HL-60 (cell line): ENCODE data around the gene STARD9.

Experiments
- DNase-seq, 2 experiments: peaks; one replicate each; pipeline ENCODE4 v3.0.0-alpha.2; 2010 to 2020; ENCODE audit warnings: low read depth in 1 of 2, low spot score in 1 of 2
- H3K27ac ChIP-seq: fragments of 250-450 bp; sonication (Bioruptor Pico); replicated peaks from 2 replicates; pipeline ENCODE4 v1.5.1; 2020; ENCODE audit warnings: mild to moderate bottlenecking, moderate library complexity
- H3K27me3 ChIP-seq: fragments of 250-450 bp; sonication (Bioruptor Pico); 2 replicates; pipeline ENCODE4 v1.5.1; 2021; ENCODE audit warnings: mild to moderate bottlenecking, moderate library complexity; ENCODE audit not compliant: insufficient read depth, poor library complexity, severe bottlenecking
- H3K4me3 ChIP-seq: replicated peaks from 2 replicates; pipeline ENCODE4 v1.5.1; 2011; ENCODE audit warnings: mild to moderate bottlenecking, control low read depth, low read length; ENCODE audit not compliant: insufficient read depth
- GABPA ChIP-seq: IDR thresholded peaks from 2 replicates; pipeline ENCODE4 v1.6.1; 2012; ENCODE audit warnings: low read depth
- POLR2AphosphoS5 ChIP-seq: IDR thresholded peaks from 2 replicates; pipeline ENCODE4 v1.6.1; 2012; ENCODE audit warnings: low read depth
- SPI1 ChIP-seq: IDR thresholded peaks from 2 replicates; pipeline ENCODE4 v1.6.1; 2012; ENCODE audit warnings: low read depth, mild to moderate bottlenecking, borderline replicate concordance
- TF ChIP-seq, protein P1 (sequence below): IDR thresholded peaks from 2 replicates; pipeline ENCODE4 v1.6.1; 2012; ENCODE audit warnings: low read depth; ENCODE audit not compliant: insufficient replicate concordance
- TF ChIP-seq, protein P2 (sequence below): IDR thresholded peaks from one replicate; pipeline ENCODE4 v1.5.1; 2011; ENCODE audit warnings: low read length, control low read depth, inconsistent platforms; ENCODE audit not compliant: insufficient read depth

The STARD9 gene

GRCh38 chr15:42712584-42712983 lies 137.2 kb downstream of the STARD9 start:
- Histone ChIP-seq H3K27ac (no peak overlapping the region), H3K4me3 (no peak overlapping the region), H3K27me3 (no peaks in the 10 kb centered on the region)
- TF ChIP-seq POLR2AphosphoS5 (no peak), SPI1 (no peak), GABPA (no peak)
- TF ChIP-seq, protein P1, sequence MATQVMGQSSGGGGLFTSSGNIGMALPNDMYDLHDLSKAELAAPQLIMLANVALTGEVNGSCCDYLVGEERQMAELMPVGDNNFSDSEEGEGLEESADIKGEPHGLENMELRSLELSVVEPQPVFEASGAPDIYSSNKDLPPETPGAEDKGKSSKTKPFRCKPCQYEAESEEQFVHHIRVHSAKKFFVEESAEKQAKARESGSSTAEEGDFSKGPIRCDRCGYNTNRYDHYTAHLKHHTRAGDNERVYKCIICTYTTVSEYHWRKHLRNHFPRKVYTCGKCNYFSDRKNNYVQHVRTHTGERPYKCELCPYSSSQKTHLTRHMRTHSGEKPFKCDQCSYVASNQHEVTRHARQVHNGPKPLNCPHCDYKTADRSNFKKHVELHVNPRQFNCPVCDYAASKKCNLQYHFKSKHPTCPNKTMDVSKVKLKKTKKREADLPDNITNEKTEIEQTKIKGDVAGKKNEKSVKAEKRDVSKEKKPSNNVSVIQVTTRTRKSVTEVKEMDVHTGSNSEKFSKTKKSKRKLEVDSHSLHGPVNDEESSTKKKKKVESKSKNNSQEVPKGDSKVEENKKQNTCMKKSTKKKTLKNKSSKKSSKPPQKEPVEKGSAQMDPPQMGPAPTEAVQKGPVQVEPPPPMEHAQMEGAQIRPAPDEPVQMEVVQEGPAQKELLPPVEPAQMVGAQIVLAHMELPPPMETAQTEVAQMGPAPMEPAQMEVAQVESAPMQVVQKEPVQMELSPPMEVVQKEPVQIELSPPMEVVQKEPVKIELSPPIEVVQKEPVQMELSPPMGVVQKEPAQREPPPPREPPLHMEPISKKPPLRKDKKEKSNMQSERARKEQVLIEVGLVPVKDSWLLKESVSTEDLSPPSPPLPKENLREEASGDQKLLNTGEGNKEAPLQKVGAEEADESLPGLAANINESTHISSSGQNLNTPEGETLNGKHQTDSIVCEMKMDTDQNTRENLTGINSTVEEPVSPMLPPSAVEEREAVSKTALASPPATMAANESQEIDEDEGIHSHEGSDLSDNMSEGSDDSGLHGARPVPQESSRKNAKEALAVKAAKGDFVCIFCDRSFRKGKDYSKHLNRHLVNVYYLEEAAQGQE = no peak
- TF ChIP-seq, protein P2, sequence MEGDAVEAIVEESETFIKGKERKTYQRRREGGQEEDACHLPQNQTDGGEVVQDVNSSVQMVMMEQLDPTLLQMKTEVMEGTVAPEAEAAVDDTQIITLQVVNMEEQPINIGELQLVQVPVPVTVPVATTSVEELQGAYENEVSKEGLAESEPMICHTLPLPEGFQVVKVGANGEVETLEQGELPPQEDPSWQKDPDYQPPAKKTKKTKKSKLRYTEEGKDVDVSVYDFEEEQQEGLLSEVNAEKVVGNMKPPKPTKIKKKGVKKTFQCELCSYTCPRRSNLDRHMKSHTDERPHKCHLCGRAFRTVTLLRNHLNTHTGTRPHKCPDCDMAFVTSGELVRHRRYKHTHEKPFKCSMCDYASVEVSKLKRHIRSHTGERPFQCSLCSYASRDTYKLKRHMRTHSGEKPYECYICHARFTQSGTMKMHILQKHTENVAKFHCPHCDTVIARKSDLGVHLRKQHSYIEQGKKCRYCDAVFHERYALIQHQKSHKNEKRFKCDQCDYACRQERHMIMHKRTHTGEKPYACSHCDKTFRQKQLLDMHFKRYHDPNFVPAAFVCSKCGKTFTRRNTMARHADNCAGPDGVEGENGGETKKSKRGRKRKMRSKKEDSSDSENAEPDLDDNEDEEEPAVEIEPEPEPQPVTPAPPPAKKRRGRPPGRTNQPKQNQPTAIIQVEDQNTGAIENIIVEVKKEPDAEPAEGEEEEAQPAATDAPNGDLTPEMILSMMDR = no peak
- DNase-seq = no peak

- no peaks in the 10 kb centered on the region for H3K27me3 ChIP-seq
- no peak for TF ChIP-seq POLR2AphosphoS5
- TF ChIP-seq, protein P1 = no peak
- TF ChIP-seq GABPA = no peak
- no peak for TF ChIP-seq SPI1
- TF ChIP-seq, protein P2 = no peak
- no peak overlapping the region for H3K4me3 ChIP-seq
- DNase-seq = no peak
- H3K27ac ChIP-seq = no peak overlapping the region
Measured at GRCh38 chr15:42716125-42716524, 140.7 kb downstream of the STARD9 start.

GRCh38 chr15:42716626-42717025 lies 141.2 kb downstream of the STARD9 start:
- DNase-seq = no peak
- Histone ChIP-seq H3K4me3 (no peak overlapping the region), H3K27me3 (no peaks in the 10 kb centered on the region), H3K27ac (no peak overlapping the region)
- TF ChIP-seq, protein P2 = no peak
- TF ChIP-seq SPI1 (no peak), POLR2AphosphoS5 (no peak), GABPA (no peak)
- TF ChIP-seq, protein P1 = no peak
